Measurements from ENCODE around the gene RPLP1.
"Not testable (repeated sequence)": the region's sequence is repeated elsewhere in the genome, so short reads cannot be mapped to it uniquely, and the experiment has no call there.

Gene RPLP1

GRCh38 chr15:69421498-69421897 lies 31.1 kb upstream of the RPLP1 start:
- no peak for DNase-seq (ENCODE audit: low read depth in 1 of 2, low spot score in 1 of 2)
- in situ Hi-C loops (cut with HindIII; ENCODE audit: low pct_unique_long_range_greater_than_20kb, low sequenced_read_pairs) = no loop called here
- no peak for TF ChIP-seq JUND (IDR thresholded peaks at IDR 0.05; ENCODE audit: low read depth)

- in situ Hi-C loops (cut with HindIII; ENCODE audit: low pct_unique_long_range_greater_than_20kb, low sequenced_read_pairs) = no loop called here
- DNase-seq (ENCODE audit: low read depth in 1 of 2, low spot score in 1 of 2) = peak; percentile 13 to 87
- TF ChIP-seq JUND (IDR thresholded peaks at IDR 0.05; ENCODE audit: low read depth) = 0 out of 2 replicates have a peak, but pooled peaks have one; percentile 7
Observed at GRCh38 chr15:69422336-69422895, 30.2 kb upstream of the RPLP1 start.

- in situ Hi-C loops (cut with HindIII; ENCODE audit: low pct_unique_long_range_greater_than_20kb, low sequenced_read_pairs) = no loop called here
- TF ChIP-seq JUND (IDR thresholded peaks at IDR 0.05; ENCODE audit: low read depth) = no peak
Observed at GRCh38 chr15:69424001-69424400, 28.6 kb upstream of the RPLP1 start.

GRCh38 chr15:69424748-69425413 lies 27.7 kb upstream of the RPLP1 start:
- no peak for TF ChIP-seq JUND (IDR thresholded peaks at IDR 0.05; ENCODE audit: low read depth)
- DNase-seq (ENCODE audit: low read depth in 1 of 2, low spot score in 1 of 2) = no peak
- in situ Hi-C loops (cut with HindIII; ENCODE audit: low pct_unique_long_range_greater_than_20kb, low sequenced_read_pairs) = no loop called here

More at GRCh38 chr15:69424001-69424400, 28.6 kb upstream of the RPLP1 start:
- no peak for DNase-seq (ENCODE audit: low read depth in 1 of 2, low spot score in 1 of 2)

GRCh38 chr15:69433831-69434230 lies 18.8 kb upstream of the RPLP1 start:
- no peak for TF ChIP-seq JUND (IDR thresholded peaks at IDR 0.05; ENCODE audit: low read depth)
- in situ Hi-C loops (cut with HindIII; ENCODE audit: low pct_unique_long_range_greater_than_20kb, low sequenced_read_pairs) = no loop called here
- no peak for DNase-seq (ENCODE audit: low read depth in 1 of 2, low spot score in 1 of 2)

GRCh38 chr15:69434238-69434637 lies 18.4 kb upstream of the RPLP1 start:
- in situ Hi-C loops (cut with HindIII; ENCODE audit: low pct_unique_long_range_greater_than_20kb, low sequenced_read_pairs) = no loop called here
- DNase-seq (ENCODE audit: low read depth in 1 of 2, low spot score in 1 of 2) = no peak
- no peak for TF ChIP-seq JUND (IDR thresholded peaks at IDR 0.05; ENCODE audit: low read depth)

- in situ Hi-C loops (cut with HindIII; ENCODE audit: low pct_unique_long_range_greater_than_20kb, low sequenced_read_pairs) = no loop called here
- TF ChIP-seq JUND (IDR thresholded peaks at IDR 0.05; ENCODE audit: low read depth) = no peak
Observed at GRCh38 chr15:69434679-69435078, 17.9 kb upstream of the RPLP1 start.

GRCh38 chr15:69435985-69436384 lies 16.6 kb upstream of the RPLP1 start:
- no peak for DNase-seq (ENCODE audit: low read depth in 1 of 2, low spot score in 1 of 2)
- in situ Hi-C loops (cut with HindIII; ENCODE audit: low pct_unique_long_range_greater_than_20kb, low sequenced_read_pairs) = no loop called here
- TF ChIP-seq JUND (IDR thresholded peaks at IDR 0.05; ENCODE audit: low read depth) = no peak

More at GRCh38 chr15:69434679-69435078, 17.9 kb upstream of the RPLP1 start:
- DNase-seq (ENCODE audit: low read depth in 1 of 2, low spot score in 1 of 2) = no peak

GRCh38 chr15:69436951-69437350 lies 15.7 kb upstream of the RPLP1 start:
- TF ChIP-seq JUND (IDR thresholded peaks at IDR 0.05; ENCODE audit: low read depth) = no peak
- no peak for DNase-seq (ENCODE audit: low read depth in 1 of 2, low spot score in 1 of 2)
- in situ Hi-C loops (cut with HindIII; ENCODE audit: low pct_unique_long_range_greater_than_20kb, low sequenced_read_pairs) = no loop called here

GRCh38 chr15:69439623-69440022 lies 13.0 kb upstream of the RPLP1 start:
- no peak for TF ChIP-seq JUND (IDR thresholded peaks at IDR 0.05; ENCODE audit: low read depth)
- in situ Hi-C loops (cut with HindIII; ENCODE audit: low pct_unique_long_range_greater_than_20kb, low sequenced_read_pairs) = no loop called here

GRCh38 chr15:69443032-69443611 lies 9.5 kb upstream of the RPLP1 start:
- in situ Hi-C loops (cut with HindIII; ENCODE audit: low pct_unique_long_range_greater_than_20kb, low sequenced_read_pairs) = no loop called here
- TF ChIP-seq JUND (IDR thresholded peaks at IDR 0.05; ENCODE audit: low read depth) = no peak
- no peak for DNase-seq (ENCODE audit: low read depth in 1 of 2, low spot score in 1 of 2)

More at GRCh38 chr15:69439623-69440022, 13.0 kb upstream of the RPLP1 start:
- DNase-seq (ENCODE audit: low read depth in 1 of 2, low spot score in 1 of 2) = no peak

GRCh38 chr15:69444686-69445085 lies 7.9 kb upstream of the RPLP1 start:
- no peak for TF ChIP-seq JUND (IDR thresholded peaks at IDR 0.05; ENCODE audit: low read depth)
- in situ Hi-C loops (cut with HindIII; ENCODE audit: low pct_unique_long_range_greater_than_20kb, low sequenced_read_pairs) = no loop called here

GRCh38 chr15:69446953-69447352 lies 5.7 kb upstream of the RPLP1 start:
- in situ Hi-C loops (cut with HindIII; ENCODE audit: low pct_unique_long_range_greater_than_20kb, low sequenced_read_pairs) = no loop called here
- TF ChIP-seq JUND (IDR thresholded peaks at IDR 0.05; ENCODE audit: low read depth) = no peak
- no peak for DNase-seq (ENCODE audit: low read depth in 1 of 2, low spot score in 1 of 2)

More at GRCh38 chr15:69444686-69445085, 7.9 kb upstream of the RPLP1 start:
- no peak for DNase-seq (ENCODE audit: low read depth in 1 of 2, low spot score in 1 of 2)

GRCh38 chr15:69450221-69450620 lies 2.4 kb upstream of the RPLP1 start:
- in situ Hi-C loops (cut with HindIII; ENCODE audit: low pct_unique_long_range_greater_than_20kb, low sequenced_read_pairs); DNase-seq (ENCODE audit: low read depth in 1 of 2, low spot score in 1 of 2): not testable (repeated sequence)

Data from T47D (cell line).